Body of pancreas (tissue), 4 donors: ENCODE results near the gene UGT1A8.

ENCODE experiments used
- POLR2A ChIP-seq, 3 donors: fragments of 450-650 bp; IDR thresholded peaks; one replicate each; pipeline ENCODE4 v1.6.1; 2016; ENCODE audit warnings: antibody characterized with exemption in 3 of 3, mild to moderate bottlenecking in 2 of 3
- TF ChIP-seq, protein P1 (sequence below), 7 experiments: fragments of 450-650 bp in 4 of 7; fragments of 200-600 bp in 3 of 7; sonication (generic) in 3 of 7; IDR thresholded peaks; one replicate each; pipeline ENCODE4 v1.5.1; 2016 to 2019; ENCODE audit warnings: antibody characterized with exemption in 7 of 7

DNA sequence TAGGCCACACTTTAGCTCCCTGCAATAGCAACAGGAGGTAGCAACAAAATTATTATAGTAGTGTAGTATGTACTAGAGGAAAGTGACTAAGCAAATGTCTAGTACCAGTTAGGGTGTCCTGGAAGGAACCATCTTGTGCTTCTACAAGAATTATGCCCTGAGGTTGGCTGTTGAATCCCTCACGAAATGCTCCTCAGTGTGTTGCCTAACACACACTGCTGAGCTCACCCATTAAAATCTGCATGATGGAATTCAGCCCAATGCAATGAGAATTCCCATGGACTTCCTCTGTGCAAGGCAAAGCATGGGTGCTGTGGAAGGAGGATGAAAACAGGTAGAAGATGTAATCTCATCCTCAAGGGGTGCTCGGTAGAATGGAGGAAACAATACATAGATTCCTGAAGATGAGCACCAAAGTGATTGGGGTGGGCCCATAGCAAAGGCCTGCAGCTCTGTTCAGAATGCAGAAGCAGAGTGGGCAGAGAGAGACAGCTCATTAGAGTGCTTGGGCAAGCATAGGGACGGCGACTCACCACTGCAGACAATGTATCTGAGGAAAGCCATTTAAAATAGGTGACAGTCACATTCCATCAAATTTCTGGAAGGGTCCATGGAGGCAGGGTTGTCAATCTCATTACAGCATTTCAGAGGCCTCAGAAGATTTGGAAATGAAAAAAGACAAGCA, 63.1 kb downstream of the UGT1A8 start:
- TF ChIP-seq, protein P1, sequence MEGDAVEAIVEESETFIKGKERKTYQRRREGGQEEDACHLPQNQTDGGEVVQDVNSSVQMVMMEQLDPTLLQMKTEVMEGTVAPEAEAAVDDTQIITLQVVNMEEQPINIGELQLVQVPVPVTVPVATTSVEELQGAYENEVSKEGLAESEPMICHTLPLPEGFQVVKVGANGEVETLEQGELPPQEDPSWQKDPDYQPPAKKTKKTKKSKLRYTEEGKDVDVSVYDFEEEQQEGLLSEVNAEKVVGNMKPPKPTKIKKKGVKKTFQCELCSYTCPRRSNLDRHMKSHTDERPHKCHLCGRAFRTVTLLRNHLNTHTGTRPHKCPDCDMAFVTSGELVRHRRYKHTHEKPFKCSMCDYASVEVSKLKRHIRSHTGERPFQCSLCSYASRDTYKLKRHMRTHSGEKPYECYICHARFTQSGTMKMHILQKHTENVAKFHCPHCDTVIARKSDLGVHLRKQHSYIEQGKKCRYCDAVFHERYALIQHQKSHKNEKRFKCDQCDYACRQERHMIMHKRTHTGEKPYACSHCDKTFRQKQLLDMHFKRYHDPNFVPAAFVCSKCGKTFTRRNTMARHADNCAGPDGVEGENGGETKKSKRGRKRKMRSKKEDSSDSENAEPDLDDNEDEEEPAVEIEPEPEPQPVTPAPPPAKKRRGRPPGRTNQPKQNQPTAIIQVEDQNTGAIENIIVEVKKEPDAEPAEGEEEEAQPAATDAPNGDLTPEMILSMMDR (IDR thresholded peaks at IDR 0.05), result no peak
- no peak for TF ChIP-seq POLR2A (IDR thresholded peaks at IDR 0.05)
